Fibroblast of lung (primary cell): ENCODE measurements around the gene ZNF76.

Experiments used
- EZH2 ChIP-seq: IDR thresholded peaks from 2 replicates; pipeline ENCODE4 v1.5.1; 2012; ENCODE audit warnings: low read length, control low read depth, mild to moderate bottlenecking; ENCODE audit errors: missing control alignments
- TF ChIP-seq, protein P1 (sequence below), 2 donors: IDR thresholded peaks in 1 of 2; conservative IDR thresholded peaks in 1 of 2; 1 replicate in 1 of 2; 2 replicates in 1 of 2; pipeline ENCODE4 v1.5.1; 2011 to 2012; ENCODE audit warnings: low read length in 2 of 2, control low read depth in 1 of 2, inconsistent platforms in 1 of 2, low read depth in 1 of 2, mild to moderate bottlenecking in 1 of 2

DNA sequence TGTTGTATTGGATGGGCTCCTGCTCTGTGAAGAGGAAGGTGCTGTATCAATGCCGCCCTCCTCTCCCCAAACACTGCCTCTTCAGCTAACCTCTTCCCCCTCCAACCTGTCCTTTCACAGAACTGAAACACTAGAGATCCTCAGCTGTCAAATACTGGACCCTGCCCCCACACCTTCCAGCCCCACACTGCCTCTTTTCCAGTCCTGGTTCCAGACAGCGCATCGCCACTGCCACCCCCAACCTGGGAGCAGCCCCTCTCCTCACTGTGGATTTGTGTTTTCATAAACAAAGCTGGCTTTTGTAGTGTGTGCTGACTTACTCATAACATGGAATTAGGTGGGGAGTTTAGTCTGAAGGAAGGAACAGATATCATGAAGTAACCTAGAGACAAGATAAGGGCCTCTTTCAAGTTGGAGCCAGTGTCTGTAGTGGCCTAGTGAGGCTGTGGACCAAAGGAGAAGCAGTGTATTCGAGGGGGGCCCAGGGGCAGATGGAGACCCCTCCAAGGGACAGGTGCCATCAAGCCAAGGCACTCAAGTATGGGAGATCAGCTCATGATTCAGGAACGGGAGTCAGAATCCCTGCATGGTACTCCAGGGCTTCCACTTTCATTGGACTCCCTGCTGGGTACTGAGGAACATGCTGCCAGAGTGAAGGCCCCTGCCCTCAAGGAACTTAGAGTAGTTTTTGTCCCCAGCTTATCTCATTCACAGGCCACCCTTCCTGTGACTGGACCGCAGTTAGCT is 43.7 kb upstream of the ZNF76 start:
- TF ChIP-seq, protein P1, sequence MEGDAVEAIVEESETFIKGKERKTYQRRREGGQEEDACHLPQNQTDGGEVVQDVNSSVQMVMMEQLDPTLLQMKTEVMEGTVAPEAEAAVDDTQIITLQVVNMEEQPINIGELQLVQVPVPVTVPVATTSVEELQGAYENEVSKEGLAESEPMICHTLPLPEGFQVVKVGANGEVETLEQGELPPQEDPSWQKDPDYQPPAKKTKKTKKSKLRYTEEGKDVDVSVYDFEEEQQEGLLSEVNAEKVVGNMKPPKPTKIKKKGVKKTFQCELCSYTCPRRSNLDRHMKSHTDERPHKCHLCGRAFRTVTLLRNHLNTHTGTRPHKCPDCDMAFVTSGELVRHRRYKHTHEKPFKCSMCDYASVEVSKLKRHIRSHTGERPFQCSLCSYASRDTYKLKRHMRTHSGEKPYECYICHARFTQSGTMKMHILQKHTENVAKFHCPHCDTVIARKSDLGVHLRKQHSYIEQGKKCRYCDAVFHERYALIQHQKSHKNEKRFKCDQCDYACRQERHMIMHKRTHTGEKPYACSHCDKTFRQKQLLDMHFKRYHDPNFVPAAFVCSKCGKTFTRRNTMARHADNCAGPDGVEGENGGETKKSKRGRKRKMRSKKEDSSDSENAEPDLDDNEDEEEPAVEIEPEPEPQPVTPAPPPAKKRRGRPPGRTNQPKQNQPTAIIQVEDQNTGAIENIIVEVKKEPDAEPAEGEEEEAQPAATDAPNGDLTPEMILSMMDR (conservative IDR thresholded peaks at IDR 0.05 in 1 of 2, IDR thresholded peaks at IDR 0.05 in 1 of 2; ENCODE audit: low read depth in 1 of 2, low read length in 2 of 2): no peak
- TF ChIP-seq EZH2: no peak
